OCI-LY1 (cell line): ENCODE measurements around the gene PEAK1.

Experiments
- CTCF ChIP-seq: fragments of 200-600 bp; sonication (generic), shearing (Covaris generic); IDR thresholded peaks from 2 replicates; pipeline ENCODE4 v1.5.1; 2017; ENCODE audit warnings: mild to moderate bottlenecking, antibody characterized with exemption, low read length, moderate library complexity, mixed read lengths
- EZH2 ChIP-seq: fragments of 200-600 bp; sonication (generic), shearing (Covaris generic); IDR thresholded peaks from 2 replicates; pipeline ENCODE4 v1.8.0; 2017; ENCODE audit warnings: borderline replicate concordance, mixed run types, mild to moderate bottlenecking, antibody characterized with exemption, low read length, moderate library complexity, mixed read lengths

GRCh38 chr15:77123854-77124253 lies 296.1 kb downstream of the PEAK1 start:
- TF ChIP-seq CTCF (no peak), EZH2 (no peak)
